Lower lobe of right lung (tissue), 2 donors: ENCODE data around the gene SGPP2. TPM values are rescaled to one million over a fixed set of nuclear protein-coding genes. Genes with fewer than 3 reads are reported as not detected.

Experiments used
- ATAC-seq, 2 donors: fragments of 200-7000 bp; cut with Tn5 transposase; one replicate each; pipeline ENCODE4 v1.9.1; 2020 to 2022; ENCODE audit warnings: mild to moderate bottlenecking in 2 of 2, moderate library complexity in 2 of 2
- DNase-seq: peaks from one replicate; pipeline ENCODE4 v3.0.0-alpha.2; 2020
- H3K27ac ChIP-seq: fragments of 200-600 bp; one replicate; pipeline ENCODE4 v1.8.0; 2022
- H3K27me3 ChIP-seq: fragments of 200-600 bp; one replicate; pipeline ENCODE4 v1.8.0; 2022; ENCODE audit warnings: low read depth
- H3K36me3 ChIP-seq: fragments of 200-600 bp; one replicate; pipeline ENCODE4 v1.8.0; 2022; ENCODE audit warnings: mild to moderate bottlenecking
- H3K4me1 ChIP-seq: fragments of 200-600 bp; one replicate; pipeline ENCODE4 v1.8.0; 2022
- H3K4me3 ChIP-seq: fragments of 200-600 bp; one replicate; pipeline ENCODE4 v1.8.0; 2022; ENCODE audit warnings: mild to moderate bottlenecking
- H3K9me3 ChIP-seq: fragments of 200-600 bp; one replicate; pipeline ENCODE4 v1.8.0; 2022
- CTCF ChIP-seq: fragments of 200-600 bp; IDR thresholded peaks from one replicate; pipeline ENCODE4 v1.8.0; 2022; ENCODE audit warnings: antibody characterized with exemption, mild to moderate bottlenecking
- intact Hi-C: fragments of 100-400 bp; cut with DNase I; formaldehyde crosslinking; loops from one replicate; pipeline ENCODE4 v1.11.0; 2022
- total RNA-seq: library from RNA; stranded (reverse); fragmentation: NEBNext Ultra II Directional; extraction: Animal tissue kit (Norgen Biotek cat#: 25700); gene quantifications from one replicate; pipeline ENCODE4 v1.2.1, GENCODE V29; 2021
- donor health status: DM: no; HTN: yes; CAD: no; lungs with severe emphysema.

The SGPP2 gene
- total RNA-seq, 1 donor from 2014 or later: 23.9 TPM

DNA sequence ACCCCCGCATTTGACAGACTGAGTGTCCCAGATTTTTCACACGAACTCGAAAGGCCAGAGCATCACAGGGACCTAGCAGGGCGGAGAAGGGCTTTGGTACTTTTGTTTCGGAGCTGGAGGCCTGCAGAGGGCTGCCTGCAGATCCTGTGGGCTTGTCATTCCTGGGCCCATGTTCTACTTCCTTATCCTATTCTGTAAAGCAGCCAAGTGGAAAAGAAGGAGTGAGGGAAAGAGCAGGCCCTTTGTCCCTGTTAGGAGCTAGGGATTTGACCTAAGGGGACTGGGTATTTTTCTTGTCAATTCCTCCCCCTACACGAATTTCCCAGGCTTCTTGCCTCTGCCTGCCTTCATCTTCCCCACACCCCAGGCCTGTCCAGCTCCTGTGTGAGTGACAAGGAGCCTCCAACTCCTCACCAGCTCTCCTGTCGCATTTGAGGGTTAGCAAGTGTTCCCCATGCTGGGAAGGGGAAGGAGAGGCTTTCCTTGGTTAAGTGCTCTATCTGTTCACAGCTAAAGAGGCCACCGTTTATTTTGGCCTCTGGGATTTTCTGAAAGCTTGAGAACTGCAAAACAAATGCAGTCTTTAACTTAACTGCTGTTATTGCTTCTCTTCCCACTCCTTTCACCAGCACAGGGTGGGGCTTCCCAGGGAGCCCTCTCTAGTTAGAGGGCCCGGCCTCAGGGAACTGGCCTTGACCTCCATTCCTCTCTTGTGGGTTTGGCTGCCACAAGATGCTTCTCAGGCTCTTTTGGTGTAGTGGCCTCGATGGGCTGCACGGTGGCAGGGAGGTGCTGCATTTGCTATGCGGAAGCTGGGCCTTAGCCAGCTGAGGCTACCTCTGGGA, 61.2 kb downstream of the SGPP2 start:
- no peaks in the 10 kb centered on the region for H3K4me1 ChIP-seq
- H3K9me3 ChIP-seq: no peaks in the 10 kb centered on the region
- H3K27ac ChIP-seq: no peak overlapping the region
- H3K4me3 ChIP-seq: no peak overlapping the region
- ATAC-seq (peak; percentile 9 to 37), DNase-seq (no peak)
- no peaks in the 10 kb centered on the region for H3K27me3 ChIP-seq
- no peak for TF ChIP-seq CTCF
- no peaks in the 10 kb centered on the region for H3K36me3 ChIP-seq
- intact Hi-C loops: no loop called here

GRCh38 chr2:222490131-222490530, 65.8 kb downstream of the SGPP2 start:
- TF ChIP-seq CTCF: no peak
- intact Hi-C loops: no loop called here
- no peak for ATAC-seq

GRCh38 chr2:222492683-222493082, 68.3 kb downstream of the SGPP2 start:
- Histone ChIP-seq H3K4me1 (no peaks in the 10 kb centered on the region), H3K36me3 (no peaks in the 10 kb centered on the region), H3K27ac (no peak overlapping the region), H3K27me3 (no peaks in the 10 kb centered on the region), H3K9me3 (no peaks in the 10 kb centered on the region), H3K4me3 (no peak overlapping the region)
- TF ChIP-seq CTCF: no peak
- intact Hi-C loops: no loop called here
- ATAC-seq (no peak), DNase-seq (no peak)

More at GRCh38 chr2:222490131-222490530, 65.8 kb downstream of the SGPP2 start:
- Histone ChIP-seq H3K36me3 (no peaks in the 10 kb centered on the region), H3K27me3 (no peaks in the 10 kb centered on the region), H3K4me3 (no peak overlapping the region), H3K27ac (no peak overlapping the region), H3K9me3 (no peaks in the 10 kb centered on the region), H3K4me1 (no peaks in the 10 kb centered on the region)
- DNase-seq: no peak

- DNase-seq (no peak), ATAC-seq (peak in 1 of 2 donors; percentile 19)
- Histone ChIP-seq H3K27ac (no peak overlapping the region), H3K4me1 (no peaks in the 10 kb centered on the region), H3K9me3 (no peaks in the 10 kb centered on the region), H3K4me3 (no peak overlapping the region), H3K36me3 (no peaks in the 10 kb centered on the region), H3K27me3 (no peaks in the 10 kb centered on the region)
- intact Hi-C loops: no loop called here
- TF ChIP-seq CTCF: no peak
These were observed 69.9 kb downstream of the SGPP2 start for GRCh38 chr2:222494104-222494739.

- intact Hi-C loops: no loop called here
- H3K27ac ChIP-seq: no peak overlapping the region
- H3K36me3 ChIP-seq: no peaks in the 10 kb centered on the region
- H3K9me3 ChIP-seq: no peaks in the 10 kb centered on the region
- H3K4me1 ChIP-seq: no peaks in the 10 kb centered on the region
- TF ChIP-seq CTCF: no peak
- no peaks in the 10 kb centered on the region for H3K27me3 ChIP-seq
- no peak for DNase-seq
- no peak for ATAC-seq
- no peak overlapping the region for H3K4me3 ChIP-seq
These were observed 71.0 kb downstream of the SGPP2 start for GRCh38 chr2:222495388-222495787.
